IMR-90 (cell line): ENCODE measurements around the gene MGAT3. TPM values are rescaled to one million over a fixed set of nuclear protein-coding genes. Genes with fewer than 3 reads are reported as not detected.

Experiments used
- ATAC-seq: fragments of 200-7000 bp; cut with Tn5 transposase; 2 replicates; pipeline ENCODE4 v1.9.1; 2020; ENCODE audit warnings: low read depth, mild to moderate bottlenecking, moderate library complexity
- BruUV-seq: library from RNA; stranded (reverse); fragments of 400-500 nt; replicated peaks from 2 replicates; lab custom pipeline; 2021; lab: Mats Ljungman, UMichigan
- CTCF ChIA-PET: fragments of 300-600 bp; formaldehyde crosslinking; extraction: SDS; loops from one replicate; lab custom pipeline; 2021; ENCODE audit warnings: antibody characterized with exemption; lab: Yijun Ruan, JAX
- POLR2A ChIA-PET: fragments of 300-600 bp; sonication (Branson Sonifier 250); formaldehyde crosslinking; loops from one replicate; lab custom pipeline; 2022; ENCODE audit warnings: antibody characterized with exemption; ENCODE audit not compliant: unreplicated experiment; lab: Charles Lee
- DNase-seq: peaks from one replicate; pipeline ENCODE4 v3.0.0; 2013
- H2AFZ ChIP-seq: replicated peaks from 2 replicates; pipeline ENCODE3; 2013; ENCODE audit warnings: low read length, mild to moderate bottlenecking; ENCODE audit not compliant: poor library complexity
- H2AK5ac ChIP-seq: 2 replicates; pipeline ENCODE4 v1.6.1; 2013; ENCODE audit warnings: low read depth, low read length, inconsistent platforms
- H2AK9ac ChIP-seq: replicated peaks from 2 replicates; pipeline ENCODE3; 2013; ENCODE audit warnings: mild to moderate bottlenecking, low read depth, low read length, moderate library complexity; ENCODE audit not compliant: poor library complexity
- H2BK120ac ChIP-seq: 2 replicates; pipeline ENCODE4 v1.6.1; 2013; ENCODE audit warnings: low read depth, low read length, inconsistent platforms
- H2BK15ac ChIP-seq: 3 replicates; pipeline ENCODE4 v1.6.1; 2013; ENCODE audit warnings: low read depth, low read length, inconsistent platforms
- H2BK20ac ChIP-seq: 2 replicates; pipeline ENCODE4 v1.6.1; 2013; ENCODE audit warnings: low read depth, mild to moderate bottlenecking, inconsistent platforms, low read length, moderate library complexity
- H2BK5ac ChIP-seq: 2 replicates; pipeline ENCODE4 v1.6.1; 2013; ENCODE audit warnings: mild to moderate bottlenecking, low read depth, low read length, inconsistent platforms; ENCODE audit not compliant: poor library complexity, severe bottlenecking
- H3K14ac ChIP-seq: replicated peaks from 2 replicates; pipeline ENCODE4 v1.6.1; 2013; ENCODE audit warnings: low read depth, low read length, inconsistent platforms
- H3K18ac ChIP-seq: 2 replicates; pipeline ENCODE4 v1.6.1; 2013; ENCODE audit warnings: low read depth, low read length, control low read depth
- H3K23ac ChIP-seq: 2 replicates; pipeline ENCODE4 v1.6.1; 2013; ENCODE audit warnings: low read depth, low read length, inconsistent platforms
- H3K27ac ChIP-seq: 2 replicates; pipeline ENCODE4 v1.5.1; 2013; ENCODE audit warnings: mild to moderate bottlenecking, control low read depth, low read length; ENCODE audit not compliant: insufficient read depth
- H3K27me3 ChIP-seq: 2 replicates; pipeline ENCODE4 v1.6.1; 2013; ENCODE audit warnings: low read length; ENCODE audit not compliant: control insufficient read depth, insufficient read depth
- H3K36me3 ChIP-seq: 2 replicates; pipeline ENCODE4 v1.6.1; 2013; ENCODE audit warnings: low read length, mixed read lengths; ENCODE audit not compliant: control insufficient read depth, insufficient read depth
- H3K4ac ChIP-seq: 2 replicates; pipeline ENCODE4 v1.6.1; 2013; ENCODE audit warnings: low read depth, low read length, inconsistent platforms
- H3K4me1 ChIP-seq: 2 replicates; pipeline ENCODE4 v1.6.1; 2013; ENCODE audit warnings: low read length, mixed read lengths; ENCODE audit not compliant: control insufficient read depth, insufficient read depth
- H3K4me2 ChIP-seq: 2 replicates; pipeline ENCODE4 v1.6.1; 2013; ENCODE audit warnings: low read depth, mild to moderate bottlenecking, control low read depth, low read length, moderate library complexity
- H3K4me3 ChIP-seq: 2 replicates; pipeline ENCODE4 v1.5.1; 2013; ENCODE audit warnings: low read depth, mild to moderate bottlenecking, control low read depth, low read length, moderate library complexity; ENCODE audit not compliant: insufficient read depth
- H3K56ac ChIP-seq: 2 replicates; pipeline ENCODE4 v1.6.1; 2013; ENCODE audit warnings: low read length, inconsistent platforms; ENCODE audit not compliant: insufficient read depth; ENCODE audit errors: extremely low read depth
- H3K79me1 ChIP-seq, 2 experiments: 2 replicates each; pipeline ENCODE4 v1.6.1; 2013; ENCODE audit warnings: low read length in 2 of 2, inconsistent platforms in 1 of 2, low read depth in 1 of 2
- H3K9ac ChIP-seq: 2 replicates; pipeline ENCODE4 v1.6.1; 2013; ENCODE audit warnings: low read depth, low read length, control low read depth
- H3K9me1 ChIP-seq: 2 replicates; pipeline ENCODE4 v1.6.1; 2013; ENCODE audit warnings: low read length, inconsistent platforms; ENCODE audit not compliant: insufficient read depth
- H3K9me3 ChIP-seq: 2 replicates; pipeline ENCODE4 v1.6.1; 2013; ENCODE audit warnings: low read length; ENCODE audit not compliant: control insufficient read depth, insufficient read depth
- H4K20me1 ChIP-seq: 2 replicates; pipeline ENCODE4 v1.6.1; 2013; ENCODE audit warnings: low read length, inconsistent platforms; ENCODE audit not compliant: insufficient read depth
- H4K5ac ChIP-seq: 2 replicates; pipeline ENCODE4 v1.6.1; 2013; ENCODE audit warnings: mild to moderate bottlenecking, low read depth, low read length, control low read depth
- H4K8ac ChIP-seq, 2 experiments: 2 replicates each; pipeline ENCODE4 v1.6.1; 2013; ENCODE audit warnings: low read depth in 2 of 2, low read length in 2 of 2, control low read depth in 1 of 2, inconsistent platforms in 1 of 2
- H4K91ac ChIP-seq: 2 replicates; pipeline ENCODE4 v1.6.1; 2013; ENCODE audit warnings: low read depth, low read length, inconsistent platforms; ENCODE audit not compliant: insufficient read depth
- BHLHE40 ChIP-seq: fragments of 150-350 bp; IDR thresholded peaks from 2 replicates; pipeline ENCODE4 v1.6.1; 2016; ENCODE audit warnings: mild to moderate bottlenecking, low read depth, low read length
- CEBPB ChIP-seq: IDR thresholded peaks from 2 replicates; pipeline ENCODE4 v1.6.1; 2012; ENCODE audit warnings: low read depth, low read length, improper control_type of control experiment
- CHD1 ChIP-seq: IDR thresholded peaks from 2 replicates; pipeline ENCODE4 v1.6.1; 2012; ENCODE audit warnings: low read depth, low read length, improper control_type of control experiment
- FOS ChIP-seq: fragments of 150-350 bp; IDR thresholded peaks from 2 replicates; pipeline ENCODE4 v1.6.1; 2016; ENCODE audit warnings: low read depth, low read length
- MAZ ChIP-seq: IDR thresholded peaks from 2 replicates; pipeline ENCODE4 v1.6.1; 2012; ENCODE audit warnings: low read depth, mild to moderate bottlenecking, low read length, improper control_type of control experiment, moderate library complexity, borderline replicate concordance
- MXI1 ChIP-seq: IDR thresholded peaks from 2 replicates; pipeline ENCODE4 v1.6.1; 2012; ENCODE audit warnings: low read depth, mild to moderate bottlenecking, low read length, moderate library complexity, borderline replicate concordance
- POLR2A ChIP-seq: IDR thresholded peaks from 2 replicates; pipeline ENCODE4 v1.6.1; 2012; ENCODE audit warnings: mild to moderate bottlenecking, low read depth, low read length
- RAD21 ChIP-seq: IDR thresholded peaks from 2 replicates; pipeline ENCODE4 v1.6.1; 2012; ENCODE audit warnings: low read length, improper control_type of control experiment
- RCOR1 ChIP-seq: IDR thresholded peaks from 2 replicates; pipeline ENCODE4 v1.6.1; 2012; ENCODE audit warnings: mild to moderate bottlenecking, low read length, improper control_type of control experiment; ENCODE audit not compliant: insufficient replicate concordance
- RFX5 ChIP-seq: IDR thresholded peaks from 2 replicates; pipeline ENCODE4 v1.8.0; 2012; ENCODE audit warnings: low read depth, mild to moderate bottlenecking, low read length, moderate library complexity
- SMC3 ChIP-seq: fragments of 150-350 bp; IDR thresholded peaks from 2 replicates; pipeline ENCODE4 v1.6.1; 2016; ENCODE audit warnings: low read depth, mild to moderate bottlenecking, antibody characterized with exemption, low read length, moderate library complexity
- WGBS, 2 experiments: methylation state at CpG; one replicate each; pipeline versions ENCODE4 v1.1.5 to v1.1.7; 2013; ENCODE audit warnings: missing lambda C conversion rate in 2 of 2; ENCODE audit not compliant: insufficient read length in 1 of 2; ENCODE audit errors: extremely low coverage in 2 of 2; 5-methylcytosine and 5-hydroxymethylcytosine counted together
- dilution Hi-C: fragments of 300-500 bp; cut with HindIII; formaldehyde crosslinking; loops from one replicate; pipeline ENCODE4 v1.14.3; 2018; ENCODE audit warnings: low sequenced_read_pairs; ENCODE audit not compliant: unreplicated experiment
- in situ Hi-C: fragments of 300-500 bp; cut with MboI; formaldehyde crosslinking; loops from 3 replicates; pipeline ENCODE4 v1.14.3; 2019; ENCODE audit warnings: low sequenced_read_pairs, inconsistent platforms, mixed read lengths
- intact Hi-C: fragments of 100-400 bp; cut with micrococcal nuclease; formaldehyde crosslinking; loops from 2 replicates; pipeline ENCODE4 v1.10.0; 2022
- polyA plus RNA-seq, 3 experiments: library from polyadenylated mRNA; depleted of rRNA; stranded (reverse); fragments of >200 nt; gene quantifications; 2 replicates each; pipeline ENCODE4 v1.2.3, GENCODE V29; 2012; ENCODE audit warnings: low replicate concordance in 1 of 3
- total RNA-seq: library from RNA; depleted of rRNA; stranded (reverse); fragments of >200 nt; gene quantifications from 2 replicates; pipeline ENCODE4 v1.2.3, GENCODE V29; 2012
- TF ChIP-seq, protein P1 (sequence below): conservative IDR thresholded peaks from 2 replicates; pipeline ENCODE4 v1.5.1; 2012; ENCODE audit warnings: mild to moderate bottlenecking, low read depth, low read length, improper control_type of control experiment
- TF ChIP-seq, protein P2 (sequence below): fragments of 150-350 bp; IDR thresholded peaks from 2 replicates; pipeline ENCODE4 v1.6.1; 2016; ENCODE audit warnings: low read depth, mild to moderate bottlenecking, low read length, moderate library complexity, borderline replicate concordance

MGAT3 gene
- total and polyA plus RNA-seq, 2 of the 4 experiments (the other 2 are of a cell fraction), result 0.36 to 1.1 TPM

DNA sequence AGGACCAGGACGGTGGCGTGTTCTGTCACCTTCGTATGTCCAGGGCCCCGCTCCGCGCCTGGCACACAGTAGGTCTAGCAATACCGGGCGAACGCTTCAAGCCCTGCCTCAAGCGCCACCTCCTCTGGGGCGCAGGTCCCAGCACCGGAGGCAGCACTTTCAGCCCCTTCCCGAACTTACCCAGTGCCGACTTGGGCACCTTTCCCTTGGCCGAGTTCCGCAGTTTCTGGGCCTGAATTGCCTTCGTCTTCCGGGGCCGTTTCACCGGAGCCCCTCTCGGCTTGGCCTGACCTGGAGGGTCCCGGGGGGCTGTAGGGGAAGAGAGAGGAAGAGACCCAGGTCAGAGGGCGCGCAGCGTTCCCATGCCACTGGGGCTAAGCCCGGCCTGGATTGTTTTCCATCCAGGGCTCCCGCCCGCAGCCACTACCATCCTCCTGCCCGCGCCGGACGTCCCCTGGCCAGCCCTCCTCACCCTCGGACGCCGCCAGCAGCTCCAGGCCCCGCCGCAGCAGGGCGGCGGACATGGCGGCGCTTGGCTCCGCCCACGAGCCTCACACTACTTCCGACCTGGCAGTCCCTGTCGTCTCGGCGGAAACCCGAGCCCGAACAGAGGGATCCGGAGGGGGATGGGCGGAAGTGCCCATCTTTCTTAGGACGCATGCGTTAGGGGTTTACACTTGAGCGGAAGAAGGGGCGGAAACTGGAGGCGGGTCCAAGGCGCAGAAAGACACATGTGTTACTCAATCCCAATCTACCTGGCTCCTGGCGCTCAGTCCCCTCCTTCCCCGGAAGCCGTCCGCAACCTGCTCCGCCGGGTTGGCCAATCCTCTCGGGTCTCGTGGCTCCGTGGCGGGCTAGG is 75.6 kb downstream of the MGAT3 start, which contains the start of gene RPS19BP1:
RPS19BP1 (minus strand) TSS at position 534 of the 859 bp plus-strand sequence; CDS start at position 524, 10 bp downstream.
- WGBS, 2 experiments, result 0% methylated on average over 17 of the region's 67 CpGs; no CpG with 5 or more reads in 1 of the 2 experiments
- intact Hi-C loops, result loop anchor here (10.0 kb wide), 1 partner anchor 642 kb away; the partner anchor contains the start of gene TNRC6B
- CTCF ChIA-PET, result interaction anchor here (1.5 kb wide), 1 partner anchor 493 kb away, joined by 4 read pairs; no protein-coding TSS in a partner anchor
- no peak for TF ChIP-seq SMC3
- TF ChIP-seq MXI1, result no peak
- TF ChIP-seq RAD21, result no peak
- TF ChIP-seq FOS, result no peak
- peak; percentile 93 for TF ChIP-seq CEBPB
- TF ChIP-seq MAZ, result peak; percentile 66; the same call in 1 of the 2 replicates
- no peak for TF ChIP-seq RCOR1
- no peak for TF ChIP-seq CHD1
- TF ChIP-seq, protein P1, sequence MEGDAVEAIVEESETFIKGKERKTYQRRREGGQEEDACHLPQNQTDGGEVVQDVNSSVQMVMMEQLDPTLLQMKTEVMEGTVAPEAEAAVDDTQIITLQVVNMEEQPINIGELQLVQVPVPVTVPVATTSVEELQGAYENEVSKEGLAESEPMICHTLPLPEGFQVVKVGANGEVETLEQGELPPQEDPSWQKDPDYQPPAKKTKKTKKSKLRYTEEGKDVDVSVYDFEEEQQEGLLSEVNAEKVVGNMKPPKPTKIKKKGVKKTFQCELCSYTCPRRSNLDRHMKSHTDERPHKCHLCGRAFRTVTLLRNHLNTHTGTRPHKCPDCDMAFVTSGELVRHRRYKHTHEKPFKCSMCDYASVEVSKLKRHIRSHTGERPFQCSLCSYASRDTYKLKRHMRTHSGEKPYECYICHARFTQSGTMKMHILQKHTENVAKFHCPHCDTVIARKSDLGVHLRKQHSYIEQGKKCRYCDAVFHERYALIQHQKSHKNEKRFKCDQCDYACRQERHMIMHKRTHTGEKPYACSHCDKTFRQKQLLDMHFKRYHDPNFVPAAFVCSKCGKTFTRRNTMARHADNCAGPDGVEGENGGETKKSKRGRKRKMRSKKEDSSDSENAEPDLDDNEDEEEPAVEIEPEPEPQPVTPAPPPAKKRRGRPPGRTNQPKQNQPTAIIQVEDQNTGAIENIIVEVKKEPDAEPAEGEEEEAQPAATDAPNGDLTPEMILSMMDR, result no peak
- TF ChIP-seq POLR2A, result peak; percentile 78
- TF ChIP-seq, protein P2, sequence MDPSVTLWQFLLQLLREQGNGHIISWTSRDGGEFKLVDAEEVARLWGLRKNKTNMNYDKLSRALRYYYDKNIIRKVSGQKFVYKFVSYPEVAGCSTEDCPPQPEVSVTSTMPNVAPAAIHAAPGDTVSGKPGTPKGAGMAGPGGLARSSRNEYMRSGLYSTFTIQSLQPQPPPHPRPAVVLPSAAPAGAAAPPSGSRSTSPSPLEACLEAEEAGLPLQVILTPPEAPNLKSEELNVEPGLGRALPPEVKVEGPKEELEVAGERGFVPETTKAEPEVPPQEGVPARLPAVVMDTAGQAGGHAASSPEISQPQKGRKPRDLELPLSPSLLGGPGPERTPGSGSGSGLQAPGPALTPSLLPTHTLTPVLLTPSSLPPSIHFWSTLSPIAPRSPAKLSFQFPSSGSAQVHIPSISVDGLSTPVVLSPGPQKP, result no peak
- TF ChIP-seq RFX5, result no peak
- TF ChIP-seq BHLHE40, result peak; percentile 36

More for the DNA sequence above, 75.6 kb downstream of the MGAT3 start, which contains the start of gene RPS19BP1:
- Histone ChIP-seq H2AK5ac (peak within 1 kb of the TSS; percentile 90), H2AFZ (peak within 1 kb of the TSS; percentile 92), H4K8ac (peak within 1 kb of the TSS; percentile 95), H3K18ac (peak within 1 kb of the TSS; percentile 12), H2BK15ac (peak within 1 kb of the TSS; percentile 67; the same call in 1 of the 3 replicates), H3K9me1 (no peaks in the 10 kb centered on the region), H3K36me3 (peaks cover 12% of the 10 kb centered on the region), H3K79me1 (peaks cover 23 to 50% of the 10 kb centered on the region in 2 experiments), H3K9me3 (no peaks in the 10 kb centered on the region), H2BK120ac (peak within 1 kb of the TSS; percentile 85), H2BK5ac (peak within 1 kb of the TSS; percentile 82), H3K4me3 (peak within 1 kb of the TSS; percentile 74), H3K27ac (peak within 1 kb of the TSS; percentile 85), H3K56ac (peak within 1 kb of the TSS; percentile 83), H3K4me1 (peaks cover 7% of the 10 kb centered on the region), H2AK9ac (peak within 1 kb of the TSS; percentile 99), H2BK20ac (no peak within 1 kb of the TSS), H3K4ac (peak within 1 kb of the TSS; percentile 94), H4K20me1 (peaks cover 36% of the 10 kb centered on the region), H3K27me3 (no peaks in the 10 kb centered on the region), H3K23ac (peak within 1 kb of the TSS; percentile 93), H3K4me2 (peak within 1 kb of the TSS; percentile 83), H3K9ac (peak within 1 kb of the TSS; percentile 87), H4K5ac (peak within 1 kb of the TSS; percentile 57), H4K91ac (peak within 1 kb of the TSS; percentile 86), H3K14ac (peak within 1 kb of the TSS; percentile 96)
- DNase-seq, result peak; percentile 99
- in situ Hi-C loops (loop anchor here (10.0 kb wide), 2 partner anchors 652 to 812 kb away; partner anchors contain the start of gene ADSL), dilution Hi-C loops (no loop called here)
- peak; percentile 79 for ATAC-seq
- no TSS peak for BruUV-seq
- POLR2A ChIA-PET, result no interaction called here
